Stimulated activated CD4-positive, alpha-beta T cell treated with anti-CD3 and anti-CD28 coated beads, TNF-alpha, amount 100 ng/mL, for 1 hour (primary cell): Measurements from ENCODE around the gene TUBB2B.
"Not testable (repeated sequence)": the region's sequence is repeated elsewhere in the genome, so short reads cannot be mapped to it uniquely, and the experiment has no call there.

Source experiments
- DNase-seq, 3 donors: peaks; one replicate each; pipeline ENCODE4 v3.0.0-alpha.2; 2020; ENCODE audit warnings: low read depth in 3 of 3, low spot score in 1 of 3

Gene TUBB2B

DNA sequence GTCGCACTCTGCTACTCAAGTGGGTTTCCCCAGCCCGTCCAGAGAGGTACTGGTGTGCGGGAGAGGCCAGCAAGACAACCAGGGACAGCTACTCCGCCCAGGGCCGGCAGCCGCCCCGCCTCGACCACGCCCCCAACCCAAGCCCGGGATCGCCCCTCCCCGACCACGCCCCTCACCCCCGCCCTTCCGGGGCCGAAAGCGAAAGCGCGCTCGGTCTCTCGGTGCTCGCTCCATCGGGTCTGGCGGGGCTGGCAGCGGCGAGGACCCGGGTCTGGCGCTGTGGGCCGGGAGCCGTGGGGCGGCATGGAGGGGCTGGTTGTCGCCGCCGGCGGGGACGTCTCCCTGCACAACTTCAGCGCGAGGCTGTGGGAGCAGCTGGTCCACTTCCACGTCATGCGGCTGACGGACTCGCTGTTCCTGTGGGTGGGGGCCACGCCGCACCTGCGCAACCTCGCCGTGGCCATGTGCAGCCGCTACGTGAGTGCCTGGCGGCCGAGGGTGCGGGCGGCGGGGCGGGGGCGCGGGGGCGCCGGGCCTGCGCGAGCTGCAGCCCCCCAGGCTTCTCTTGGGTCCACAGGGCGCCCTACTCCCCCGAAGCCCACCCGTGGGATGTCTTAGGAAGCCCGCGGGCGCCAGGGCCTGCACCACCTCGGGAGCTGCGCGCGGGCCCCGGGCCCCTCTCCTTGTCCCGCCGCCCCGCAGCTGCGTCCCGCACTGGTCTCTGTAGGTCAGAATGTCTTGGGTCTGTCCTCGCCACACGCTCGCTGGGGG lies 31.5 kb upstream of the TUBB2B start, which contains the start of gene PSMG4:
TSS of gene PSMG4 (plus strand) at position 228 of the 771 bp plus-strand sequence. CDS start at position 304, 76 bp downstream.
- DNase-seq, result peak; percentile 69 to 98 (median 89)

DNA sequence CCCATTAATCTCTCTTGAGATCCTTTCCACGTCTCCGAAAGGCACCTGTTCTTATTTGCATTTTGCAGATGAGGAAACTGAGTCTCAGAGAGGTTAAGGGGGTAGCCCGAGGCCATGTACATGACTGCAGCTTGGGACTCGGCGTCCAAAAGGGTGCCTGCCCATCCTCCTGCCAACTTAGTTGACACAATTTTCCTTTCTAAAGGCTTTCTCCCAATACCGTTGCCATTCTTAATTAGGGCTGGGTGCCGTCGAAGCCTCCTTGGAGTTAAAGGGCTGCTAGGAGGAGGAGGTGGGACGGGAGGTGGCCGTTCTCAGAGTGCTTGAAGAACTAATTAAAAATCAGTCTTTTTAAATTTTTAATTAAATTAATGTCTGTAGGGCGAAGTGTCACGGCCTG lies 30.7 kb upstream of the TUBB2B start:
- DNase-seq, result no peak

DNA sequence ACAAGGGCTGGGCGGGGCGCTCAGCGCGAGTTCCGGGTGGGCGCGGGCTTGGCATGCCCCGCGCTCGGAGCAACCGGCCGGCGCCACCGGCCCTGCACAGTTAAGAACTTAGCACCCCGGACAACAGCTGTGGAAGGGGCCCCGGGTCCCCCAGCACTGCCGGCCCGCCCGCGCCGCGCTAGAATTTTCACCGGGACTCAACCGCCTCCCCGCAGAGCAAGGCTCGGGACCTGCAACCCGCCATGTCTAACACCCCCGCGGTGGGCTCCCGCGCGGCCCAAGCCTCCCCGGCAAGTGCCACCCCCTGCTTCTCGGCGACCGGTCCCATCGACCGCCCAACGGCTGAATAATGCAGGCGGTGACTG lies 26.1 kb upstream of the TUBB2B start:
- no peak for DNase-seq

DNA sequence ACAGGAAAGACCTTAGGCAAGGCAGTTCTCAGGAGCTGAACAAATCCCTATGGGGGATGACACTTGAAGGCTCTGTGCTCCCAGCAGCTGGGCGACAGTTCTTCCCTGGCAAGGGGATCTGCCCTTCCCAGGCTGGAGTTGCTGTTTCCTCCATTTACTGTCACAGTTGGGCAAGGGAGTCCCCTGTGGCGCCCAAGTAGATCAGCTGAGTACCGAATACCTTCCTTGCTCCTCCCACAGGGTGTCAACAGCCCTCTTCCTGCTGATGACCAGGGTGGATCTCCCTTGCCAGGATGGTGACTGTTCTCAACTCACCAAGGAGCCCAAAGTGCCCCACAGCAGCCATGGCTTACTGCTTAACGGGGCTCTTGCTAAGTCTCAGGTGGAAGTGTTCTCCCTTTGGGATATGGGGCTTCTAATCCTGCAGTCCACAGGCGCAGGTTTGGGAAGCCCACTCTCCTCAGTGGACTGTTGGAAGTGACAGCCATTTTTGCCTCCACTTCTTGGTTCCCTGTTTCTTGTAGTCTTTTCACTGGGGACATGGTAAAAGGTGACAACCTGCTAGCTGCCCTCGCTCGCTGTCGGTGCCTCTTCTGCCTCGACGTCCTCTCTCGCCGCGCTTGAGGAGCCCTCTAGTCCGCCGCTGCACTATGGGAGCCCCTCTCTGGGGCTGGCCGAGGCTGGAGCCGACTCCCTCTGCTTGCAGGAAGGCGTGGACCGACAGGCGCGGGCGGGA lies 25.6 kb upstream of the TUBB2B start:
- DNase-seq, result no peak

DNA sequence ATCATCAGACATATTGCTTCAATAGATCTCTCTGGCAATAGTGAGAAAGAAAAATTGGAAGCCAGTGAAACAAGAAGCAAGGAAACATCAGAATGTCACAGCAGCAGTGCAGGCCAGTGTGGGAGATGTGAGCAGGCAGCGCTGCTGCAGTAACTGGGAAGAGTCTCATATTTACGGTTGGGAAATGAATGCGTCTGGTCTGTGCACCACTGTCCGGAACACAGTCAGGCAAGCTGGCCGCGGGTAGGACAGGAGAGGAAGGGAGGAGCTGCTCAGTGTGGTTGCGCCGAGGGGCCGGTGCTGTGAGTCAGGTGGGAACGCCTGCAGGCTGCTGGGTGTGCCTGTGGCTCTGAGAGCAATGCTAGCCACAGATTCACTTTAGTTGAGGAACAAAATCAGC lies 24.9 kb upstream of the TUBB2B start:
- DNase-seq, result no peak

DNA sequence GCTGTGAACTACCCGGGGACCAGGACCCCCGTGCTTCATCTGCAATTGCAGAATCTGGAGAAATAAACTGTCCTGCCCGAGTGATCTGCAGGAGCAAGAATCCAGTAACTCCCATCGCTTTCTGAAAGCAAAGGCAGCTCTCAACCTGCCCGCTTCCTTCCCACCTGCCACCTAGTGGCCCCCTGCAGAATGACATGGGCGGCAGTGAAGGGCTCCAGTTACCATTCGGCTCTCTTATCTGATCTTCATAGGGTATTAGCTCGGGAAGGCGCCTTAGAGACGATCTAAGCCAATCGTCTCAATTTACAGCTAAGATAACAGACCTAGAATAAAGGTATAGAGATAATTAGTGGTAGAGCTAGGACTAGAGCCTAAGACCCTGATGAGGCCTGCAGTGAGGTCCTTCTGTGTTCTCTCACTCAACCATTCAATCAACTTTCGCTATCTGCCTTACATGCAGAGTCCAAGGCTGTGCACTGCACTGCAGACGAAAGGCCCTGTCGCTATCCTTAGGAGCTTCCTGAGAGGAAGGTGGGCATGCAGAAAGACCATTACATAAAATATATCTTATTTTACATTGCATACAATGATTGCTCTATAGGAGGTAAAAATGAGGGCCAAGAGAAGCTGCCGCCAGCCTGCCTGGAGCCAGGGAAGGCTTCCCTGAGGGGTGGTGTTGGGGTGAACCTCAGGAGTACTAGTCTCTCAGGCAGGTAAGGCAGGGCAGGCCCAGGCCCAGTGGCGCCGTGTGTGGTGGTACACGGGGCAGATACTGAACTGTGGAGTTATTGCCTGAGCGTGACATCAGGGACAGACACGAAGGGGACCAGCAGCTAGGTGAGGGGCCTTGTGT lies 24.2 kb upstream of the TUBB2B start:
- peak; percentile 49 to 76 (median 58) for DNase-seq

DNA sequence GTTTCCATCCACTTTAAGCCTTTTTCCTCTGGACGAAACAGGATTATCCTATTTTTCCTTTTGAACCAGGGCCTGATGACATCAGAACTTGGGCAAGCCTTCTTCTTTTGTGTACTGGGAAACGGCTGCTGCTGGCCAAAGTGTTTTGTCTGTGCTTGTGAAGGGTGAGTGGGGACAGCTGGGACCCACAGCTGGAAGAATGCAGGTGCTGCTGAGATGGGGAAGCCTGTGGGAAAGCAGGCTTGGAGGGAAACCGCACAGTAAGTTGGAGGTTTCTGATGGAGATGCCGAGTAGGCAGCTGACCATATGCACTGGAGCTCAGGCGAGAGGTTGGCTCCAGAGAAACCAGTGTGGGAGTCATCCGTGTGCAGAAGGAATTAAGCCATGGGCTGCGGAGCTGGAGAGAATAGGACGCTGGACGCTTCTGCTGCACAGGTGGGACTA lies 22.8 kb upstream of the TUBB2B start:
- DNase-seq, result no peak

DNA sequence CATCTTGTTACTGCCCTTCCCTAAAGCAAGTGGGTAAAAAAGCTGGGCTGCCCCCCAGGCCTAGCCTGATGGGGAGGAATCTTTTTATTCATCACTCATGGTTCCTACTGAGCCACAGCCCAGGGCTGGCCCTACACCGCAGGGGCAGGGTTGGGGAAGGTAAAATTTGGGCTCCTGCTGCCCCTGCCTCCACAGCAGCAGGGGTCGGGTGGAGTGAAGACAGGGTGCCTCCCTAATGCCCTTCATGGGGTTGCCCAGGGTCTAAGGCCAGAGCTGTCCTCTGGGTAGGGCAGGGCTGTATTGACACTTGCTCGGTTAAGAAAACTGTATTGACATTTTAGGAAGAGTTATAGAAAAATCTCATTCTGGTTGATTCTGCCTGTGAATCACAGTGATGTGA lies 22.4 kb upstream of the TUBB2B start:
- no peak for DNase-seq

DNA sequence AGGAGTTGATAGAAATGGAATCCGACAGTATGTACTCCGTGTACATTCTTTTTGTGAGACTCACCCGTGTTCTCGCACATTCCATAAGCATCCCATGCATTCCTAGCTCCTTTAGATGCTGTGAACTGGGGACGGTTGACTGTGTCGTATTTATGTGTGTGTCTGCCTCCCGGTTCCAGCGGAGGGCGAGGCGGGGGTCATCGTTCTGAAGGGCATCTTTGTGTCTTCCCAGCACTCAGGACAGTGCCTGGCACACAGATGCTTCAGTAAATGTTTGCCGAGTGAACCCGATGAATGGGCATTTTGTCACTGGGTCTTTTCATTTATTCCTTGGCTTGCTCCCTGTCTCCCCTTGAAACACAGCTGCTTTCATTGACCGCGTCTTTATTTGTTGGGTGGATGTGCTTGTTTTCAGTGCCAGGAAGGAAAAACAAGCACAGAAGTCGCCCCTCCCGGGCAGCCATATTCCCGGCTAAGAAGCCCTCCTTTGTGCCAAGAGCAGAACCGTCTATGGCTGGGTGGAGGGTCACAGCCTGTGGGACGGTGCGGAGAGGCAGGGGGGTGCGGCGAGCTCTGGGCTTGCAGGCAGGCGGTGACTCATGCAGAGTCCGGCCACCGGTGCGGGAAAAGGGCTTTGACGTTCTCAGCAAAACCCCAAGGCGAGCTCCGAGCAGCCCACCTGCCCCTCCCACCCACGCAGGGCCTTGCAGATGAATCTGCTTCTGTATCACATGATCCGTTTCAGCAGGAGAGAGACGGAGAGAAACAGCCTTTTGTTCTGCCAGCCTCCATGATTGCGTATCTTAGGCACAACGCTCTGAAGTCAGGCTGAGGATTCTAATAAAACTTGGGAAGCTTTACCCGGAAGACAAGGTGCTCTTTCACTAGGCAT lies 20.0 kb upstream of the TUBB2B start:
- DNase-seq, result no peak

DNA sequence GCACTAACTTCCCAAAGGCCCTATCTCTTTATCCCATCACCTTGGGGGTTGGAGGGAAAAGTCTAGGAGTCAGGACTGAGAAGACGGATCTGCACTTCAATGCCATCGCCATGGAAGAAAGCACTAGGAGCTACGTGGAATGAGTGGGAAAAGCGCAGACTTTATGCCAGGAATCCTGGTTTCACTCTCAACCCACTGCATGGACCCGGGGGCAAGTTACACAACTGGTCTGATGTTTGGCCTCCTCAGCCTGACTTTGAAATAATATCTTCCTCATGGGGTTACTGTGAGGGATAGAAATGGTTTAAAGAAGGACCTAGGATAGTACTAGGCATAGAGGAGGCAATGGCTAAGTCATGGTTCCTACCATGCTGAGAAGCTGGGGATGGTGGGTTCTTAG lies 17.8 kb upstream of the TUBB2B start:
- DNase-seq, result no peak

DNA sequence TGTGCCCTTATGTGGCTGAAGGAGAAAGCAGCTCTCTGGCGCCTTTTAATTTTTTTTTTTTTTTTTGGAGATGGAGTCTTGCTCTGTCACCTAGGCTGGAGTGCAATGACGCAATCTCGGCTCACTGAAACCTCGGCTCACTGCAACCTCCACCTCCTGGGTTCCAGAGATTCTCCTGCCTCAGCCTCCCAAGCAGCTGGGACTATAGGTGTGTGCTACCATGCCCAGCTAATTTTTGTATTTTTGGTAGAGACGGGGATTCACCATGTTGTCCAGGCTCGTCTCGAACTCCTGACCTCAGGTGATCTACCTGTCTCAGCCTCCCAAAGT lies 17.3 kb upstream of the TUBB2B start:
- not testable (repeated sequence) for DNase-seq

DNA sequence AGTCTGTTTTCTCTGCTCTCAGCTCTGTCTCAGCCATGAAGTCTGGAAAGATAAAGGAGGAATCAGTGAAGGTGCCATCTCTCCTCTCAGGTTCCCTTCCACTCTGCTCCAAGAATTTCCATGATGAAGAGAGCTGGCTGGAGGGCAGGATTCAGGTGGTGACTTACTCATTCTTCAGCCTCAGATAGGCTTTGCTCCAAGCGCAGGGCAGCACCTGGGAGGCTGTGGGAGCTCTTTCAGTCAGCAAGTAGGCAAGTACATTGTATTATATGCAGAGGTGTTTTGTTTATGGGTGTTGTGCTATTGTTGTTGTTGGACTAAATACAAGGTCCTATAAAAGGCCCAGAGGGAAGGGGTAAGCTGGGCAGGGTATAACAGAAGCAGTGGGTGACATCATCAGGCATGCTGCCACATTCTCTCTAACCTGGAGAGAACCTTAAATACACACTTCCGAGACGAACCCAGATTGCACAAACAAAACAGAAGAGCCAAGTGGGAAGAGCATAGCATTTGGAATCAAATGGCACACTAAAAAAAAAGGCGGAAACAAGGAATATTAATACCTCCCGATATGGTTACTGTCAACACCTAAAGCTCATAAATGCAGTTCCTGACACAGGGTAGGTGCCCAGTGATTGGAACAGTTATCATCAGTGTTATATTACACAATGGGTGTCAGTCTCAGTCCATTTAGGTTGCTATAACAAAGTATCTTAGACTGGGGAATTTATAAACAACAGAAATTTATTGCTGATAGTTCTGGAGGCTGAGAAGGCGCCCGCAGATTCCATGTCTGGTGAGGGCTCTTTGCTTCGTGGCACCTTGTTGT lies 16.8 kb upstream of the TUBB2B start:
- DNase-seq, result no peak

DNA sequence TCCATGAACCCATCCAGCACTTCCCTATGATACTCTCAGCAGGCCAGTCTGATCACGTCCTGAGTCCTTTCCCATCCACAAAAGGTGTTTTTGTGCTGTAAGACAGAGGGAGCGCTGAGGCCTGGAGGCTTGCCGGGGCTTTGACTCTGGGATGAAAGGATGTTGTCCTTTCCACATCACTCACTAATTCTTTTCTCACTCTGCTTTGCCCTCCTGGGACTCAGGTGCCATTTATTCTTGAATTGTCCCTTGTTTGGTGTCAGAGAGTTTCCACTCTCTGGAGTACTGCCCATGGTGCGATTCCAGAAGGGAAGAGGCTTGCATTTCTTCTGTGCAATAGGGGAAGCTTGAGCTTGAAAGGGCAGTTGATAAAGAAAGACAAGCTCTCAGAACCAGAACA lies 15.3 kb upstream of the TUBB2B start:
- no peak for DNase-seq

DNA sequence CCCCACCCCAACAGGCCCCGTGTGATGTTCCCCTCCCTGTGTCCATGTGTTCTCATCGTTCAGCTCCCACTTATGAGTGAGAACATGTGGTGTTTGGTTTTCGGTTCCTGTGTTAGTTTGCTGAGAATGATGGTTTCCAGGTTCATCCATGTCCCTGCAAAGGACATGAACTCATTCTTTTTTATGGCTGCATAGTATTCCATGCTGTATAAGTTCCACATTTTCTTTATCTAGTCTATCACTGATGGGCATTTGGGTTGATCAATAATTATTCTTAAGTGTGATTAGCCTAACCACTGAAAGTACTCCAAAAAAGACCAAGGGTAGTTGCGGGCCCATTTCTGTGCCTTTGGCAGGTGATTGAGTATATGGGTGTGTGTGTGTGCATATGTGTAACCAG lies 14.3 kb upstream of the TUBB2B start:
- DNase-seq, result not testable (repeated sequence)

DNA sequence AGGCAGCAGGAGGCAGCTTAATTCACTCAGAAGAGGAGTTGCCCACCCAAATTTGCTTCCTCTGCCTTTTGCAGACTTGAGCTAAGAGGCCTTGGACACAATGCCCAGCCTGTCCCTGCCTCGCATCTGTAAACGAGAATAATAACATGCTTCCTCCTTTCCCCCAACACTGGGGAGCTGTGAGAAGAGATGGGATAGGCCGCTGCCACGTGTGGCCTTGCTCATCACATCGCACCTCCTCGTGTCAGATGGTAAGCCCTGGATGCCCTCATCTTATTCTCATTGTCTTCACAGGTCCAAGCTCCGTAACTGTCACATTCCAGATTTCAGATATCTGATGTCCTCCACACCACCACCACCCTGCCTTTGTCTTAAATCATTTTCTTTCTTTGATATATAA lies 13.1 kb upstream of the TUBB2B start:
- no peak for DNase-seq

DNA sequence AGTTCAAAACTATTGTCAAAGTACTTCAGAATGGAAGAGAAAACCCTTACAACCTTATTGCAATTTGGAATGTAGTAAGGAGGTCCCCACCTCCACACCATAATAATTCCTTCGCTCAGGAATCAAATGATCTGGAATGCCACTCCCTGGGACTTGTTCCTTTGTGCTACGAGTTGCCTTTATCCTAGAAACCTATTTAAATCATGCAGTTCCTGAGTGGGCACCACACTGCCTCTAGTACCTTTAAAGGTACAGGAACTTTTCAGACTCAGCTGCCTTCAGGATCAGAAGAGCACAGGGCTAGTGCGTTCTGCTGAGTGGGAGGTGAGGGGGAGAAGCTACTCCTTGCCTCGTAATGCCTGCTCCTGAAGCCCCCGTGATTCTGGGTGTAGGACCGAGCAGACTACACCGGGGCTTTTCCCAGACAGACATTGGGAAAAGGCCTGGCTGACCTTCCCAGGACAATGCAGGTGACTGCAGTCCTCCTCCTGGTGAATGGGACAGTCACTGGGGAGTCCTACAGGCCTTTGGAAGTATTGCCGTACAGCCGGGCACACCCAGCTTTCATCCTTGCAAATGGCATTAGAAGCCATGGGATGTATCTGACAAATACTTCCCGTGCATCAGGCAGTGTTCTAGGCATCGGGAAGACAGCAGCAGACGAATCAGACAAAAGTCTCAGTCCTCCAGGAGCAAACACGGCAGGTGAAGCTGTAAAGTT lies 11.8 kb upstream of the TUBB2B start:
- DNase-seq, result no peak

DNA sequence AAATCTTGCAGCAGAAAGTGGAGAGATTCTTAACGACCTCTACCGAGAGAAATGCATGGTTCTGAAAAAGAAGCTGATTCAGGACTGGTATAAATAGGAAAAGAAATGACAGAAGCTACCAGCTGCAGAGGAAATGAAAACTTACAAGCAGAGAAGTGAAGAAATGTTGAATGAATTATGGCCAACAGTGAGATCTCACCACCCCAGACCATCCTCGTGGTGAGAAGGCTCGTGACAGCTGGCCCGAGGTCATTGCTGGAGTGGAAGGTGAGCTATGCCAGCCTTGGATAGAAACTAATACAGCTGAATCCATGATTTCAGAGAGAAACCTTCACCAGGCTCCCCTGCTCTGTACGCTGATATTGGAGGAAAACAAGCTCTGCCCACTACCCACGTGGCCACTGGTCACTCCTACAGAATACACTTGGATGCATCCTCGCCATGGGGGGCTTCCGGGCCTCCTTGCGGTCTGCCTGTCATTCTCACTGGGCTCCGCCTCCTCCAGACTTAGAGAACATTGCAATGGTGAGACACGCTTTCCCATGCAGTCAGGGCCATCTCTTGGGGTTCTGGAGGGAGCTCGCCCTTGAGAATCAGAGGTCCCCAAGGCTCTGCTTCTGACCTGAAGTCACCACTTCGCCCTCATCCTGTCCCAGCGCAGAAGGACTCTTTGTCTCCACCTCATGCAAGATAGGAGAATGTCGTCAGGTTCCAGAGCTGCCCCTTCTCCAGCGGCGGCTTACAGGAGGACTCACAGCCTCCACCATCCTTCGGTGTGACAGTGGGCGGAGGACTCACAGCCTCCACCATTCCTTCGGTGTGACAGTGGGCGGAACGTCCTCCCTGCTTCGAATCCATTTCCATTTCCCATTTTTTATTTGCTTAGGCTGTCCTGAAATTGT lies 10.6 kb upstream of the TUBB2B start:
- DNase-seq, result no peak

DNA sequence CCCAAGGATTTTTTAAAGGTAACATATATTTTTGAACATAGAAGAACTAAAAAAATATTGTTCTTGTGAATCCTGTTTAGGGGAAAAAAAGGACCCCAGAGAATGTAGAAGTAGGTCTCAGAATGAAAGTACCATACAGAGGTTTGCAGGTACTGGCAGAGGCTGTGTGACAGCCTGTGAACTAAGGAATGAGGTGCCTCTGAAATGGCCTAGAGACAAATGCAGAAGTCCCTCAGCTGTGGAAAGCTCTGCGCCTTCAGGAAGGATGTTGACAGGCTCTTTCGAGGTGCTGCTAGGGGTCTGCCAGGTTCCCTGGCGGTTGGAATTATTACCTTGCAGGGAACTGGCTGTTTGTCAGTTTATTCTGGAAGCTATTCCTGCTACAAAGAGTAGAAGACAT lies 8.6 kb upstream of the TUBB2B start:
- DNase-seq, result no peak
